Left ventricle myocardium inferior (tissue), 1 donor: Measurements from ENCODE around the gene CAPN2. TPM values are rescaled to one million over a fixed set of nuclear protein-coding genes. Genes with fewer than 3 reads are reported as not detected.

ENCODE experiments used
- DNase-seq: peaks from one replicate; pipeline ENCODE4 v3.0.0-alpha.2; 2020
- H3K27ac ChIP-seq: fragments of 200-600 bp; replicated peaks from 2 replicates; pipeline ENCODE4 v1.8.0; 2021
- H3K27me3 ChIP-seq: fragments of 200-600 bp; 2 replicates; pipeline ENCODE4 v1.8.0; 2021; ENCODE audit warnings: low read depth
- H3K36me3 ChIP-seq: fragments of 200-600 bp; 2 replicates; pipeline ENCODE4 v1.8.0; 2021
- H3K4me1 ChIP-seq: fragments of 200-600 bp; 2 replicates; pipeline ENCODE4 v1.8.0; 2021
- H3K4me3 ChIP-seq: fragments of 200-600 bp; 2 replicates; pipeline ENCODE4 v1.8.0; 2021; ENCODE audit warnings: mild to moderate bottlenecking, moderate library complexity
- H3K9me3 ChIP-seq: fragments of 200-600 bp; replicated peaks from 2 replicates; pipeline ENCODE4 v1.8.0; 2021
- intact Hi-C: fragments of 100-400 bp; cut with micrococcal nuclease; formaldehyde crosslinking; loops from one replicate; pipeline ENCODE4 v1.11.0; 2022
- total RNA-seq: library from RNA; stranded (reverse); fragmentation: NEBNext Ultra II Directional; extraction: Animal tissue kit (Norgen Biotek cat#: 25700); gene quantifications from one replicate; pipeline ENCODE4 v1.2.1, GENCODE V29; 2021
- TF ChIP-seq, protein P1 (sequence below): fragments of 200-600 bp; IDR thresholded peaks from 2 replicates; pipeline ENCODE4 v1.8.0; 2021; ENCODE audit warnings: antibody characterized with exemption, mild to moderate bottlenecking, borderline replicate concordance
- donor health status: DM: no; HTN: yes; CAD: no; lungs with severe emphysema.

CAPN2 gene
- total RNA-seq, 1 donor from 2014 or later, result 65.3 TPM

DNA sequence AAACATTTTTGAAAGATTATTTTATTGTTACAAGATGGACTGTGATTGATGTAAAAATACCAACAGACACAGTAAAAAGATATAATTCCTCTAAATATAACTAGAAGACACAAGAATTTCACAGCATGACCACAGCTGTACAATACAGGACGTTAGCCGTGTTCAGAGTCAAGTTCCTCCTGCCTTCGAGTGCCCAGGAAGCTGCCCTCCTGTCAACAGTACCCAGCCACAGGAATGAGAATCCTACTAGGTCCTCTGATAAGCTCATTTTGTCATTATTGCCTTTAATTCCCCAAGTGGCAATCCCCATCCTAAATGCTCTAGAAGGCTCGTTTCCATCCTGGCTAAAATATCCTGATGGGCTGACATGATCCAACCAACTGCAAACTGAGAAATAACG, 16.4 kb upstream of the CAPN2 start:
- intact Hi-C loops, result no loop called here
- H3K27ac ChIP-seq, result no peak overlapping the region
- TF ChIP-seq, protein P1, sequence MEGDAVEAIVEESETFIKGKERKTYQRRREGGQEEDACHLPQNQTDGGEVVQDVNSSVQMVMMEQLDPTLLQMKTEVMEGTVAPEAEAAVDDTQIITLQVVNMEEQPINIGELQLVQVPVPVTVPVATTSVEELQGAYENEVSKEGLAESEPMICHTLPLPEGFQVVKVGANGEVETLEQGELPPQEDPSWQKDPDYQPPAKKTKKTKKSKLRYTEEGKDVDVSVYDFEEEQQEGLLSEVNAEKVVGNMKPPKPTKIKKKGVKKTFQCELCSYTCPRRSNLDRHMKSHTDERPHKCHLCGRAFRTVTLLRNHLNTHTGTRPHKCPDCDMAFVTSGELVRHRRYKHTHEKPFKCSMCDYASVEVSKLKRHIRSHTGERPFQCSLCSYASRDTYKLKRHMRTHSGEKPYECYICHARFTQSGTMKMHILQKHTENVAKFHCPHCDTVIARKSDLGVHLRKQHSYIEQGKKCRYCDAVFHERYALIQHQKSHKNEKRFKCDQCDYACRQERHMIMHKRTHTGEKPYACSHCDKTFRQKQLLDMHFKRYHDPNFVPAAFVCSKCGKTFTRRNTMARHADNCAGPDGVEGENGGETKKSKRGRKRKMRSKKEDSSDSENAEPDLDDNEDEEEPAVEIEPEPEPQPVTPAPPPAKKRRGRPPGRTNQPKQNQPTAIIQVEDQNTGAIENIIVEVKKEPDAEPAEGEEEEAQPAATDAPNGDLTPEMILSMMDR, result no peak
- peaks cover 10% of the 10 kb centered on the region for H3K4me1 ChIP-seq
- H3K4me3 ChIP-seq, result no peak overlapping the region
- no peaks in the 10 kb centered on the region for H3K27me3 ChIP-seq
- H3K36me3 ChIP-seq, result no peaks in the 10 kb centered on the region
- DNase-seq, result no peak
- H3K9me3 ChIP-seq, result no peaks in the 10 kb centered on the region

DNA sequence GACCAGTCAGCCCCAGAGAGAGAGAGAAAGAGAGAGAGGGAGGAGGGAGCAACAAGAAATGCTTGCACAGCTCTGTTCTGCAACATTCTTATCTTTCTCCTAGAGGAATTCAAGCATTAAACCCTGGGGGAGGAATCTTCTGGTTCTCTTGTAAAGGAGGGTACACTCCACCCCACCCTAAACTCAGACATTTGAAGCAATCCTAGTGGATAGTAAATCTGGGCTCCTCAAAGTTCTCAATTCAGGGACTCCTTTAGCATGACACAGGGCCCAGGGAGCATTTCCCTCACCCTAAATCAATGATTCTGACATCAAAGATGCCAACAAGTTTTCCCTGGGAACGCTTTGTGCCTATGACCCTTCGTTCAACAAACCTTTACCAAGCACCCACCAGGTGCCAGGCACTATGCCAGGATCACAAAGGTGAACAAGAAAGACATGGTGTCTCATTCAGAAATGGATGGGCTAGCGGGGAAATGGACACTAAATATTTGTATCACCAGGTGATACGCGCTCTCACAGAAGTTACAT, 11.9 kb upstream of the CAPN2 start:
- TF ChIP-seq, protein P1, result no peak
- intact Hi-C loops, result no loop called here
- no peaks in the 10 kb centered on the region for H3K36me3 ChIP-seq

DNA sequence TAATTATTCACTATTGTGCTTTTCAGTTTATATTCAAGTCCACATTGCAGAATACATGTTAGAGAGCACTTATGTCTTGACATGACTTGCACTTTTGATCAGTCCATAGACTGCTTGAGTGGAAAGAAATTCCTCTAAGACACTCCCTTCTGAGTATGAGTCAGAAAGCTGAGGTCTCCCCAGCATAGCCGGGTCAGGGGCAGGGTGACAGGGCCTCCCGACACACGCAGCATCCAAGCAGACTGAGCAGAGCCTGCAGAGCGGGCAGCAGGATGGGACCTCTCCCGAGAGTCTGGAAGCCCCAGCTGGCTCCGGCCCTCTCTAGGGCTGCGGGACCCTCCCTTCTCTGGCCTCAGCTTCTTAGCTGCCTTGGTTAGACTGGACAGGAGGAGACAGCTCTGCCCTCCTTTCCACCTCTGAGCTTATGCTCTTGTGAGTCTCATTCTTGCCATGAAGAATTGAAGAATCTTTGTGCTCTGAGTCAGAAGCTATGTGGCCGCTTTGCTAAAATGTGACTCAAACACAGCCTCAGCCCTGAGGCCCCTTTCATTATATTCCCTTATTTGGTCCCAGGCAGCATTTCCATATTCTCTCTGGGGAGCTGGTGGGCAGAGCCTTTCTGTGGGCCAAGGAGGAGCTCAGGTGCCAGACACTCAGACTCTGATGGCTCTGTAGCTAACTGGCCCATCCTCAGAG, 11.2 kb upstream of the CAPN2 start:
- Histone ChIP-seq H3K4me3 (no peak overlapping the region), H3K9me3 (no peaks in the 10 kb centered on the region), H3K27me3 (peaks cover 6% of the 10 kb centered on the region), H3K4me1 (peaks cover 34% of the 10 kb centered on the region), H3K36me3 (no peaks in the 10 kb centered on the region), H3K27ac (peak overlapping the region; percentile 41)
- DNase-seq, result no peak
- TF ChIP-seq, protein P1, result no peak
- intact Hi-C loops, result no loop called here

More for the DNA sequence above, 11.9 kb upstream of the CAPN2 start:
- Histone ChIP-seq H3K9me3 (no peaks in the 10 kb centered on the region), H3K4me1 (peaks cover 28% of the 10 kb centered on the region), H3K27me3 (peaks cover 6% of the 10 kb centered on the region), H3K4me3 (no peak overlapping the region), H3K27ac (peak overlapping the region; percentile 41)
- DNase-seq, result no peak

DNA sequence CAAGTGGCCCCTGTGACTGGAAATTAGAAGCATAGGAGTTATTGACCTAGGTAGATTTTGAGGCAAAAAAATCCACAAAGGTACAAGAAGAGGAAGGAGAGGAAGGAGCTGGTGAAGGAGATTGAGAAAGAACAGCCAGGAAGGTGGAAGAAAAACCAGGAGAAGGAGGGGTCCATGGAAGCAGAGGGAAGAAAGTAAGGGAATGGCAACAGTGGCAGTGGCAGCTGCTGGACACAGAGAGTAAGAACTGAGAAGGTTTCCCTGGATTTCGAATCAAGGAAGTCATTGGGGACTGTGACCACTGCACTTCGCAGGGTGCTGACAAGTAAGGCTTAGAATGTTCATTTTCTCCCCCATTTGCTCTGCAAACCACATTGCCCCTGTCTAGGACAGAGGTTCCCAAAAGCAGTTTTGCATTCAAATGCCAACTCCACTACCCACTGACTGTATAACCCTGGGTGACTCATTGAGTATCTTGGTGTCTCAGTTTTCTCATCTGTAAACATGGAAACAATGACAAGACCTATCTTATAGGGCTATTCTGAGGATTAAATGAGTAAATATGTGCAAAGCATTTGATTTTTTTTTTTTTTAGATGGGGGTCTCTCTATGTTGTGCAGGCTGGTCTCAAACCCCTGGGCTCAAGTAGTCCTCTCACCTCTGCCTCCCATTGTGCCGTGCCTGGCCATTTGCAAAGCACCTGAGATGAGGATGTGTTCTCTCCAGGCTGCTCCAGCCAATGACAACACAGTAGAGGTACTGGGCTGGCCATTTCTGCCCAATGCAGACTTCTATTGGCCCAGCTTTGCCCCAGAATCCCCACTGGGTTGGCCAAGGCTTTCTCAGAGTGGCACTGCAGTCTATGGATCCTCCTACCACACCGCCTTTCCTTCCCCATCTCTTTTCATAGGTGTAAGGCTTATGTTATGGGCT, 9.3 kb upstream of the CAPN2 start:
- H3K9me3 ChIP-seq, result no peaks in the 10 kb centered on the region
- intact Hi-C loops, result no loop called here
- H3K4me3 ChIP-seq, result no peak overlapping the region
- TF ChIP-seq, protein P1, result no peak
- H3K36me3 ChIP-seq, result no peaks in the 10 kb centered on the region
- DNase-seq, result no peak
- H3K27me3 ChIP-seq, result peaks cover 6% of the 10 kb centered on the region
- no peak overlapping the region for H3K27ac ChIP-seq
- peaks cover 53% of the 10 kb centered on the region for H3K4me1 ChIP-seq

DNA sequence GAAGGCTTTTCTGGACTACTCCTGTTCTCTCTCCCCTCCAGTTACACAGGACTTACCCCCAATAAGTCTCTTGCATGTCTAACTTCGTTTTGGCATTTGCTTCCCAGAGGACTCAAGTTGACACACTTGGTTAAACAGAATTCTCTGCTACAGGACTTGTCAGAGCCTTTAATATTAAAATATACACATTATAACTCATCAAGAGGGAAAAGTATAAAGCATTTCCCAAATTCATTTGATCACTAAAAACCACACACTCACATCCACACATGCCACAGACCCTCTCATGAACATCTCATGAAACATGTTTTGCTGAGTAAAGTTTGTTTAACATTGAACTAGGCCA, 8.7 kb upstream of the CAPN2 start:
- H3K27me3 ChIP-seq, result peaks cover 6% of the 10 kb centered on the region
- H3K4me3 ChIP-seq, result no peak overlapping the region
- H3K36me3 ChIP-seq, result no peaks in the 10 kb centered on the region
- peaks cover 56% of the 10 kb centered on the region for H3K4me1 ChIP-seq
- TF ChIP-seq, protein P1, result no peak
- H3K27ac ChIP-seq, result no peak overlapping the region
- no peak for DNase-seq
- no peaks in the 10 kb centered on the region for H3K9me3 ChIP-seq
- intact Hi-C loops, result no loop called here
